Adrenal gland (tissue), 5 donors: ENCODE measurements around the gene INPP4A.

ENCODE experiments used
- POLR2A ChIP-seq, 2 donors: fragments of 450-650 bp; IDR thresholded peaks; one replicate each; pipeline ENCODE4 v1.6.1; 2017; ENCODE audit warnings: antibody characterized with exemption in 2 of 2, mild to moderate bottlenecking in 2 of 2, moderate library complexity in 1 of 2
- TF ChIP-seq, protein P1 (sequence below), 6 experiments: fragments of 450-650 bp in 4 of 6; fragments of 200-600 bp in 2 of 6; sonication (generic) in 1 of 6; IDR thresholded peaks; 1 replicate in 5 of 6; 2 replicates in 1 of 6; pipeline versions ENCODE4 v1.5.1 to v1.8.0; 2016 to 2021; ENCODE audit warnings: antibody characterized with exemption in 6 of 6, mild to moderate bottlenecking in 2 of 6, moderate library complexity in 1 of 6
- donor health status: DM: no; HTN: no; CAD: no.

DNA sequence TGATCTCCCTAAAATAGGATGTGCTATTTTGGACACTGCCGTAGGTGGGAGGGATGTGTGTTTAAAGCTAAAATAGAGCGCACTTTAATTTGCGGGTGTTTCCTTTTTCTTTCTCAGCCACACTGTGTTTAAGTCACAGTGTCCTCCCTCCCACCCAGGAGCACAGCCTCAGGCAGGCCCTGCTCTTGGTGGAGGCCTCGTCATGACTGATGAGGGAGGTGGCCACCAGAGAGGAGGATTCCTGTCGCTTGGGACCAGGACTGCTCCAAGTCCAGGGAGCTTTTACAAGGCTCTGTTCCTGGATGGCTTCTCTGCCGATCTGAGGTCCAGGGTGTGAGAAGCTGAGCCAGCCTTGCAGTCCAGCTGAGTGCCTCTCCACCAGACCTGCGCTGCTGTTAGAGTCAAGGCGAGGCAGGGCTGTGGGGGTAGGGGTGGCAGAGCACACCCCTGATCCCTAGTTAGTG is 33.5 kb downstream of the INPP4A start:
- TF ChIP-seq, protein P1, sequence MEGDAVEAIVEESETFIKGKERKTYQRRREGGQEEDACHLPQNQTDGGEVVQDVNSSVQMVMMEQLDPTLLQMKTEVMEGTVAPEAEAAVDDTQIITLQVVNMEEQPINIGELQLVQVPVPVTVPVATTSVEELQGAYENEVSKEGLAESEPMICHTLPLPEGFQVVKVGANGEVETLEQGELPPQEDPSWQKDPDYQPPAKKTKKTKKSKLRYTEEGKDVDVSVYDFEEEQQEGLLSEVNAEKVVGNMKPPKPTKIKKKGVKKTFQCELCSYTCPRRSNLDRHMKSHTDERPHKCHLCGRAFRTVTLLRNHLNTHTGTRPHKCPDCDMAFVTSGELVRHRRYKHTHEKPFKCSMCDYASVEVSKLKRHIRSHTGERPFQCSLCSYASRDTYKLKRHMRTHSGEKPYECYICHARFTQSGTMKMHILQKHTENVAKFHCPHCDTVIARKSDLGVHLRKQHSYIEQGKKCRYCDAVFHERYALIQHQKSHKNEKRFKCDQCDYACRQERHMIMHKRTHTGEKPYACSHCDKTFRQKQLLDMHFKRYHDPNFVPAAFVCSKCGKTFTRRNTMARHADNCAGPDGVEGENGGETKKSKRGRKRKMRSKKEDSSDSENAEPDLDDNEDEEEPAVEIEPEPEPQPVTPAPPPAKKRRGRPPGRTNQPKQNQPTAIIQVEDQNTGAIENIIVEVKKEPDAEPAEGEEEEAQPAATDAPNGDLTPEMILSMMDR (IDR thresholded peaks at IDR 0.05): no peak
- no peak for TF ChIP-seq POLR2A (IDR thresholded peaks at IDR 0.05)
